K562 (cell line): ENCODE measurements around the gene NCBP2. TPM values are rescaled to one million over a fixed set of nuclear protein-coding genes. Genes with fewer than 3 reads are reported as not detected.

Source experiments
- AFF1 ChIP-seq, 2 experiments: fragments of 450-650 bp; IDR thresholded peaks; 2 replicates each; pipeline ENCODE4 v1.6.1; 2018; ENCODE audit warnings: mild to moderate bottlenecking in 2 of 2, low read depth in 1 of 2; ENCODE audit not compliant: partially characterized antibody in 2 of 2
- DIDO1 ChIP-seq: fragments of 450-650 bp; IDR thresholded peaks from 2 replicates; pipeline ENCODE4 v1.6.1; 2016; ENCODE audit warnings: low read depth, missing biosample characterization, missing genetic modification characterization
- IFI16 ChIP-seq: fragments of 250-450 bp; sonication (Bioruptor Pico); IDR thresholded peaks from 2 replicates; pipeline ENCODE4 v2.1.2; 2022; ENCODE audit warnings: mild to moderate bottlenecking, inconsistent platforms
- KHSRP ChIP-seq: fragments of 450-650 bp; IDR thresholded peaks from 2 replicates; pipeline ENCODE4 v1.6.1; 2017
- KLF16 ChIP-seq: IDR thresholded peaks from 2 replicates; pipeline ENCODE4 v1.6.1; 2016; ENCODE audit warnings: antibody characterized with exemption
- MTF1 ChIP-seq: fragments of 250-450 bp; sonication (Bioruptor Pico); IDR thresholded peaks from 2 replicates; pipeline ENCODE4 v1.9.0; 2021; ENCODE audit warnings: moderate library complexity, mild to moderate bottlenecking, inconsistent platforms, borderline replicate concordance
- MYBL2 ChIP-seq, 2 experiments: fragments of 450-650 bp in 1 of 2; sonication (generic) in 1 of 2; formaldehyde crosslinking in 1 of 2; IDR thresholded peaks; 2 replicates each; pipeline versions ENCODE4 v1.6.1 to v1.8.1; 2017 to 2022; ENCODE audit warnings: borderline replicate concordance in 1 of 2, inconsistent platforms in 1 of 2, low read depth in 1 of 2, mild to moderate bottlenecking in 1 of 2, missing genetic modification reagents in 1 of 2, moderate library complexity in 1 of 2
- NR0B1 ChIP-seq: fragments of 450-650 bp; IDR thresholded peaks from one replicate; pipeline ENCODE4 v1.6.1; 2018; ENCODE audit warnings: mild to moderate bottlenecking, moderate library complexity; ENCODE audit not compliant: partially characterized antibody
- RAD21 ChIP-seq, 2 experiments: fragments of 250-450 bp in 1 of 2; fragments of 450-650 bp in 1 of 2; sonication (Bioruptor Pico) in 1 of 2; formaldehyde crosslinking in 1 of 2; IDR thresholded peaks in 1 of 2; conservative IDR thresholded peaks in 1 of 2; 2 replicates each; pipeline versions ENCODE4 v1.4.0 to v1.8.0; 2020 to 2022; ENCODE audit warnings: mild to moderate bottlenecking in 2 of 2, moderate library complexity in 1 of 2
- SMAD4 ChIP-seq: fragments of 250-450 bp; sonication (Bioruptor Pico); conservative IDR thresholded peaks from 2 replicates; pipeline ENCODE4 v1.8.0; 2021; ENCODE audit warnings: inconsistent platforms, mild to moderate bottlenecking, moderate library complexity
- SOX6 ChIP-seq: fragments of 450-650 bp; IDR thresholded peaks from 2 replicates; pipeline ENCODE4 v1.6.1; 2014; ENCODE audit warnings: mild to moderate bottlenecking
- TRIM24 ChIP-seq, 2 experiments: fragments of 450-650 bp; IDR thresholded peaks; 2 replicates each; pipeline ENCODE4 v1.6.1; 2016
- ZBTB43 ChIP-seq: sonication (generic); formaldehyde crosslinking; IDR thresholded peaks from 2 replicates; pipeline ENCODE4 v1.8.0; 2023; ENCODE audit warnings: mild to moderate bottlenecking, missing genetic modification reagents
- ZNF354B ChIP-seq: fragments of 250-450 bp; sonication (Bioruptor Pico); IDR thresholded peaks from 2 replicates; pipeline ENCODE4 v1.4.0; 2020
- ZNF445 ChIP-seq: fragments of 250-450 bp; sonication (Bioruptor Pico); IDR thresholded peaks from 2 replicates; pipeline ENCODE4 v1.4.0; 2020; ENCODE audit warnings: low read depth, mild to moderate bottlenecking, moderate library complexity
- polyA plus RNA-seq, 8 experiments: library from polyadenylated mRNA; depleted of rRNA in 4 of 8; stranded (reverse) in 5 of 8; unstranded in 3 of 8; fragments of >200 nt; fragmentation: Nextera tagmentation in 2 of 8; fragmentation: Illumina TruSeq in 1 of 8; extraction: Ambion mirVana in 2 of 8; extraction: Trizol in 1 of 8; gene quantifications; 2 replicates each; pipeline versions ENCODE4 v1.2.1 to v1.2.3, GENCODE V29; 2011 to 2014; ENCODE audit warnings: inconsistent platforms in 1 of 8, missing spikeins in 1 of 8
- total RNA-seq, 7 experiments: library from RNA; depleted of rRNA in 6 of 7; stranded (reverse); fragments of >200 nt in 6 of 7; fragmentation: Illumina TruSeq in 2 of 7; extraction: Trizol in 2 of 7; gene quantifications; 2 replicates each; pipeline versions ENCODE4 v1.2.1 to v1.2.3, GENCODE V29; 2011 to 2021; ENCODE audit warnings: low replicate concordance in 1 of 7
- TF ChIP-seq, protein P1 (sequence below): fragments of 200-400 bp; formaldehyde crosslinking; IDR thresholded peaks from 2 replicates; pipeline ENCODE4 v1.6.1; 2017; ENCODE audit warnings: mild to moderate bottlenecking, low read depth, low read length, moderate library complexity

Gene NCBP2
- total and polyA plus RNA-seq, 9 of the 15 experiments (the other 6 are each of a cell fraction or from before 2014, with no cell fraction given) = 56.4 to 102 (median 82.3) TPM

DNA sequence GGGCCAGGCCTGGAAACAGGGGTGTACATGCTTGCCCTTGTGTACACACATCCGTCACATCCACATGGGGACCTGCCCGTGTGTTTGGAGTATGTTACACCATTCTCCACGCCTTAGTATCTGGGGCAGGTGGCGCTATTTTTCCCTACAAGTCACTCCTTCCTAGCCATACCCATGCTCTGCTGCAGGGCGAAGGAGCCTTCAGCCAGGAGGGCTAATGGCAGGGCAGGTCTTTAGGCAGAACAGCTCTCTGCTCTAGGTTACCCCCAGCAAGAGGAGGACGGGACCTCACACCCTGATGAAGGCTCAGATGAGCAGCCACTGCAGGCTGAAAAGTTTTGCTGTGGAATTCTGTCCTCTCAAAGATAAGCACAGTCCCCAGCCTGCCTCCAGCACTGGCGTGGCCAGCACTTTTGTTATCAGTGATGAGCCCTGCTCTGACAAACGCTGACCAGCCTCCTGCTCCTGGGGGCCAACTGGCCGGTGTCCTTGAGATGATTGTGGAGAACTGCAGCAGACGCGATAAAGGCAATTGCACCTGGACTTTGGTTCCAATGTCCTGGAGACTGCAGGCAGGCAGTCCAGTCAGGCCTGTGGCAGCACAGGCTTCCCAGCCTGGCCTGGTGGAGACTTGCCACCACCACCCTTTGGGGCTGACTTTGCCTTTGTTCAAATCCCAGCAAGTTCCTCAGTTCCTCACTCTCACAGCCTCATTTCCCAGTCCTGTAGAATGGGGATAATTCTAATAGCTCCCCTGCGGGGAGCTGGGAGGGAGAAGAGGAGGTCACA is 46.1 kb upstream of the NCBP2 start (continued):
- TF ChIP-seq, protein P1, sequence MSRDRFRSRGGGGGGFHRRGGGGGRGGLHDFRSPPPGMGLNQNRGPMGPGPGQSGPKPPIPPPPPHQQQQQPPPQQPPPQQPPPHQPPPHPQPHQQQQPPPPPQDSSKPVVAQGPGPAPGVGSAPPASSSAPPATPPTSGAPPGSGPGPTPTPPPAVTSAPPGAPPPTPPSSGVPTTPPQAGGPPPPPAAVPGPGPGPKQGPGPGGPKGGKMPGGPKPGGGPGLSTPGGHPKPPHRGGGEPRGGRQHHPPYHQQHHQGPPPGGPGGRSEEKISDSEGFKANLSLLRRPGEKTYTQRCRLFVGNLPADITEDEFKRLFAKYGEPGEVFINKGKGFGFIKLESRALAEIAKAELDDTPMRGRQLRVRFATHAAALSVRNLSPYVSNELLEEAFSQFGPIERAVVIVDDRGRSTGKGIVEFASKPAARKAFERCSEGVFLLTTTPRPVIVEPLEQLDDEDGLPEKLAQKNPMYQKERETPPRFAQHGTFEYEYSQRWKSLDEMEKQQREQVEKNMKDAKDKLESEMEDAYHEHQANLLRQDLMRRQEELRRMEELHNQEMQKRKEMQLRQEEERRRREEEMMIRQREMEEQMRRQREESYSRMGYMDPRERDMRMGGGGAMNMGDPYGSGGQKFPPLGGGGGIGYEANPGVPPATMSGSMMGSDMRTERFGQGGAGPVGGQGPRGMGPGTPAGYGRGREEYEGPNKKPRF = no peak
- TF ChIP-seq IFI16 (CRISPR knock-in tag) (no peak), ZBTB43 (CRISPR knock-in tag) (no peak), TRIM24 (IDR thresholded peaks at IDR 0.05) (peak; percentile 99), KLF16 (peak; percentile 97), SMAD4 (CRISPR knock-in tag) (peak; percentile 98), MYBL2 (IDR thresholded peaks at IDR 0.05; ENCODE audit: low read depth) (no peak), MYBL2 (CRISPR knock-in tag; IDR thresholded peaks at IDR 0.05; ENCODE audit: borderline replicate concordance) (no peak), ZNF354B (CRISPR knock-in tag) (no peak), DIDO1 (tag) (no peak), RAD21 (CRISPR knock-in tag; conservative IDR thresholded peaks at IDR 0.05 in 1 of 2, IDR thresholded peaks at IDR 0.05 in 1 of 2) (peak in 1 of 2 experiments; percentile 23; a peak in 2 of 4 replicates), KHSRP (peak; percentile 28; the same call in 1 of the 2 replicates), MTF1 (CRISPR knock-in tag) (no peak), NR0B1 (no peak), SOX6 (peak; percentile 94), ZNF445 (CRISPR knock-in tag) (no peak; the same call in 1 of the 2 replicates), AFF1 (IDR thresholded peaks at IDR 0.05; ENCODE audit: low read depth in 1 of 2, partially characterized antibody in 2 of 2) (peak in 1 of 2 experiments; percentile 78)
